Skeletal muscle tissue (tissue), 4 donors: ENCODE measurements around the gene AFAP1. TPM values are rescaled to one million over a fixed set of nuclear protein-coding genes. Genes with fewer than 3 reads are reported as not detected.

Experiments used
- H3K27ac ChIP-seq: one replicate; pipeline ENCODE4 v1.7.0; 2013; ENCODE audit warnings: mild to moderate bottlenecking, low read depth, low read length, inconsistent platforms
- H3K27me3 ChIP-seq, 3 donors: one replicate each; pipeline ENCODE4 v1.7.0; 2013; ENCODE audit warnings: low read length in 3 of 3; ENCODE audit not compliant: control insufficient read depth in 3 of 3, insufficient read depth in 3 of 3
- H3K36me3 ChIP-seq, 3 donors: one replicate each; pipeline ENCODE4 v1.7.0; 2013; ENCODE audit warnings: low read length in 3 of 3; ENCODE audit not compliant: control insufficient read depth in 3 of 3, insufficient read depth in 3 of 3
- H3K4me1 ChIP-seq, 3 donors: one replicate each; pipeline ENCODE4 v1.7.0; 2013; ENCODE audit warnings: low read length in 3 of 3, mild to moderate bottlenecking in 3 of 3; ENCODE audit not compliant: control insufficient read depth in 3 of 3, insufficient read depth in 3 of 3
- H3K4me3 ChIP-seq, 3 donors: one replicate each; pipeline ENCODE4 v1.7.0; 2013; ENCODE audit warnings: low read length in 3 of 3
- H3K9ac ChIP-seq, 3 donors: one replicate each; pipeline ENCODE4 v1.7.0; 2013; ENCODE audit warnings: low read length in 3 of 3, mild to moderate bottlenecking in 3 of 3, moderate library complexity in 2 of 3, low read depth in 1 of 3
- H3K9me3 ChIP-seq, 3 donors: one replicate each; pipeline ENCODE4 v1.7.0; 2013; ENCODE audit warnings: low read length in 3 of 3; ENCODE audit not compliant: control insufficient read depth in 3 of 3
- total RNA-seq: library from RNA; depleted of rRNA; stranded (reverse); fragments of >200 nt; gene quantifications from one replicate; pipeline ENCODE4 v1.2.3, GENCODE V29; 2014
- donor health status: Osteomylitis.

The AFAP1 gene
- total RNA-seq, 1 donor from 2014 or later = 29.2 TPM

DNA sequence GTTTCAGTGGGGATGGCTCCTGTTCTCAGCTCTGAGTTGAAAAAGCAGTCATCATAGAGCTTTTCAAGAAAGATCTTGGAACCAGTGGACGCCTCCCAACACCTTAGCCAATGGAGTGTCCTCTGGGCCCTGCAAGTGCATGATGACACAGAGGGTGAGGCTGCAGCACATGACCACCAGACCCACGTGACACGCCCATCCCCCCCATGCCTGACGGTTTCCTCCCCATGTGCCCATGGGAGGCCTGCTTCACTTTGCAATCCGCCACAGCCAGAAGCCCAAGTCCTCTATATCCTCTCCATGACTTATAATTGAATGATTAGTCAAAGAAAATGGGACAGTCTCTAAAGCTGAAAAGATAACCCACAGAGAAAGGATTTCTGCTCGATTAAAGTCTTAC is 187.0 kb downstream of the AFAP1 start:
- Histone ChIP-seq H3K27me3 (peaks cover 0 to 3% (median 0%) of the 10 kb centered on the region in 3 donors), H3K36me3 (no peaks in the 10 kb centered on the region), H3K4me3 (no peak overlapping the region), H3K9me3 (no peaks in the 10 kb centered on the region), H3K4me1 (peaks cover 8 to 17% (median 11%) of the 10 kb centered on the region in 3 donors), H3K9ac (no peak overlapping the region), H3K27ac (no peak overlapping the region)

GRCh38 chr4:7750972-7751371 is 188.7 kb downstream of the AFAP1 start:
- H3K4me3 ChIP-seq = no peak overlapping the region
- no peaks in the 10 kb centered on the region for H3K36me3 ChIP-seq
- peaks cover 0 to 5% (median 0%) of the 10 kb centered on the region in 3 donors for H3K27me3 ChIP-seq
- H3K4me1 ChIP-seq = peaks cover 0 to 6% (median 2%) of the 10 kb centered on the region in 3 donors
- H3K27ac ChIP-seq = no peak overlapping the region
- H3K9ac ChIP-seq = no peak overlapping the region
- no peaks in the 10 kb centered on the region for H3K9me3 ChIP-seq

DNA sequence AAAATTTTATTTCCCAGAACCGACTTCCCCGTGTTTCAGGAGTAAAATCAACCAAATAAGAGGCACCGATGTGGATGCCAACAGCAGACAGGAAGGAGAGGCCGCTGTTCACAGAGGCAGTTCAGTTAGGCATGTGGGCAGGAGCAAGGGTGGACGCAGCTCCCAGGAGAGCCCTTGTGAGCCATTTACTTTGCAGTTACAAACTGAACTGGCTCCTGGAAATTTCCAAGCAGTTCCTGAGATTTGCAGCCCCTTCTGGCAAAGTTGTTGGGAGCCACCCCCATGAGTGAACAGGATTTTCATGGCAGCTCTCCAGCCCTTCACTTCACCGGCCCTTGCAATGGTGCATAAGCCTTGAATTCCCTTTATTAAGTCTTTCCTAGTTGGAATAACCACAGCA is 189.1 kb downstream of the AFAP1 start:
- H3K4me1 ChIP-seq = peaks cover 0 to 6% (median 2%) of the 10 kb centered on the region in 3 donors
- peaks cover 0 to 6% (median 0%) of the 10 kb centered on the region in 3 donors for H3K27me3 ChIP-seq
- H3K27ac ChIP-seq = no peak overlapping the region
- no peaks in the 10 kb centered on the region for H3K9me3 ChIP-seq
- no peaks in the 10 kb centered on the region for H3K36me3 ChIP-seq
- H3K4me3 ChIP-seq = no peak overlapping the region
- no peak overlapping the region for H3K9ac ChIP-seq

DNA sequence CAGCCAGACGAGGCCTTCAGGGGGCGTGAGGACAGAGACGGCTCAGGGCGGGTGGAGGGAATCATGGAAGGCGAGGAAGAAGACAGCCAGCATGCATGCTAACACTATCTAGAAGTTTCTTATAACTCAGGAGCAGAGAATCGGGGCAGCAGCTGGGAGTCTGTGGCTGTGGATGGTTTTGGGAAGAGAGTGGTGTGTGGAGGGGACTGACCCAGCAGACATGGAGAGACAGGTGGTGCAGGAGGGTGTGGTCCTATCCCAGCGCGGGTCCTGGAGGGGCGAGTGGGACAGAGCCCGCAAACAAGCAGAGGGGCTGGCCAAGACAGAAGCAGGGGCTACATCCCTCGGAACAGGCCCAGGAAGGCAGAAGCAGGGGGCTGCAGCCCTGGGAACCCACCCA is 192.1 kb downstream of the AFAP1 start:
- no peak overlapping the region for H3K27ac ChIP-seq
- H3K9me3 ChIP-seq = no peaks in the 10 kb centered on the region
- H3K4me1 ChIP-seq = no peaks in the 10 kb centered on the region
- no peaks in the 10 kb centered on the region for H3K36me3 ChIP-seq
- no peak overlapping the region for H3K4me3 ChIP-seq
- H3K27me3 ChIP-seq = peaks cover 0 to 6% (median 0%) of the 10 kb centered on the region in 3 donors
- H3K9ac ChIP-seq = no peak overlapping the region

- peaks cover 0 to 6% (median 0%) of the 10 kb centered on the region in 3 donors for H3K27me3 ChIP-seq
- no peaks in the 10 kb centered on the region for H3K4me1 ChIP-seq
- no peak overlapping the region for H3K9ac ChIP-seq
- no peak overlapping the region for H3K4me3 ChIP-seq
- H3K9me3 ChIP-seq = no peaks in the 10 kb centered on the region
- H3K36me3 ChIP-seq = no peaks in the 10 kb centered on the region
- H3K27ac ChIP-seq = no peak overlapping the region
Measured at GRCh38 chr4:7747062-7747385, 192.6 kb downstream of the AFAP1 start.

DNA sequence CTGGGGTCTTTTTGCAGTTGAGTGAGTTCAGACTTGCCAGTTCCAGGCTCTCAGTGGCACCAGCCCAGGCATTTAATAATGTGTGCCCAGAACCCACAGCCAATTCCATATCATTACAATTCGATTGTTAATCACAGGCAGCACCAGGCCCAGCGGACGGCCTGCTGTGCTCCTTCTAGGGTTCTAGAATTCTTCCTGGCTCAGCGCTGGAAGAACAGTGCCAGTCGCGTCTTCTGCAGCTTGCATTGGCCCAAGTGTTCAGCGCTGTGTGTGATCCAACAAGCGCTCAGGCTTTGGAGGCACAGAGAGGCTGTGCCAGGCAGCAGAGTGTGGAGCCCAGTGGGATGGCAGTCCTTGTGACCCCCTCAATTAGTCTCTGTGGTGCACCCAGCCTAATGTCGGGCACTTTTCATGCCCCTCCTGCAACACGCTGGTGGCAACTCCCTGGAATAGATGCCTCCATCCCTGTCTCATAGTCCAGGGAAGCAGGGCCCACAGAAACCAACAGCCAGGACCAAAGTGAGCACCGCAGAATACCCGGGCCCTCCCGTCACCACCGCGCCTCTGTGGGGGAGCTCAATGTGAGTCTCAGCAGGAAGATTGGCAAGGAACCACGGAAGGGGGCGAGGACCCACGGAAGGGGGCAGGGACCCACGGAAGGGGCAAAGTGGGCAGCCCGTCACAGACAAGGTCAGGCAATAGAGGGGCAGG is 193.2 kb downstream of the AFAP1 start:
- Histone ChIP-seq H3K9ac (no peak overlapping the region), H3K27ac (no peak overlapping the region), H3K36me3 (no peaks in the 10 kb centered on the region), H3K4me3 (no peak overlapping the region), H3K9me3 (no peaks in the 10 kb centered on the region), H3K27me3 (peaks cover 0 to 6% (median 0%) of the 10 kb centered on the region in 3 donors), H3K4me1 (no peaks in the 10 kb centered on the region)

GRCh38 chr4:7745301-7745885 is 194.3 kb downstream of the AFAP1 start:
- Histone ChIP-seq H3K4me1 (no peaks in the 10 kb centered on the region), H3K27me3 (peaks cover 0 to 6% (median 0%) of the 10 kb centered on the region in 3 donors), H3K4me3 (no peak overlapping the region), H3K9me3 (no peaks in the 10 kb centered on the region), H3K27ac (no peak overlapping the region), H3K36me3 (no peaks in the 10 kb centered on the region), H3K9ac (no peak overlapping the region)

GRCh38 chr4:7744142-7744804 is 195.4 kb downstream of the AFAP1 start:
- H3K27me3 ChIP-seq = peaks cover 0 to 10% (median 0%) of the 10 kb centered on the region in 3 donors
- no peak overlapping the region for H3K4me3 ChIP-seq
- H3K4me1 ChIP-seq = no peaks in the 10 kb centered on the region
- H3K9me3 ChIP-seq = no peaks in the 10 kb centered on the region
- peak overlapping the region; percentile 54 for H3K27ac ChIP-seq
- H3K9ac ChIP-seq = no peak overlapping the region
- no peaks in the 10 kb centered on the region for H3K36me3 ChIP-seq

DNA sequence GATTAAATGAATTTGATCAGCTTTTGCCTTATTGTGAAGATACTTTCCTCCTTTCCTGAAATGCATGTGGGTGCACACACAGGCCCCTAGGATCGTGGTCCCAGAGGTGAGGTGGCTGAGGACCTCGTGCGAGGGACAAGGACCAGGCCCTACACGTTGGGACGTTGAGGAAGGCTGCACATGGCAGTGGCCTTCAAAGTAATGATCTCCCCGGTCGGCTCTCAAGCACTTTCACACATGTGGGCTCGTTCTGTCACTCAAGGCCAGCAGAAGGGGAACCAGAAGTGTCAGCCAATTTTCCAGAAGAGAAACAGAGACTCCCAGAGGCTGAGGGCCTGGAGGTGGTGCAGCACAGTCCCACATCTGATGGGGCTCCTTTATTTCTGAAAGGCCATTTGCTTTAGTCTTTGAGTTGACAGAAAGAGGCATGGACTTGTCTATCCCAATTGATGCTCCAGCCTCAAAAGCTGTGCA is 196.8 kb downstream of the AFAP1 start:
- peaks cover 0 to 11% (median 0%) of the 10 kb centered on the region in 3 donors for H3K27me3 ChIP-seq
- peaks cover 0 to under 1% (median 0%) of the 10 kb centered on the region in 3 donors for H3K9me3 ChIP-seq

More for the DNA sequence above, 196.8 kb downstream of the AFAP1 start:
- Histone ChIP-seq H3K4me3 (no peak overlapping the region), H3K27ac (no peak overlapping the region), H3K36me3 (peaks cover 0 to under 1% (median 0%) of the 10 kb centered on the region in 3 donors), H3K9ac (no peak overlapping the region), H3K4me1 (no peaks in the 10 kb centered on the region)
